SKM-1 (cell line): ENCODE measurements around the gene TP73.

Source experiments
- DNase-seq: peaks from one replicate; lab custom pipeline; 2025; ENCODE audit not compliant: unreplicated experiment; lab: John Stamatoyannopoulos, UW

The TP73 gene

DNA sequence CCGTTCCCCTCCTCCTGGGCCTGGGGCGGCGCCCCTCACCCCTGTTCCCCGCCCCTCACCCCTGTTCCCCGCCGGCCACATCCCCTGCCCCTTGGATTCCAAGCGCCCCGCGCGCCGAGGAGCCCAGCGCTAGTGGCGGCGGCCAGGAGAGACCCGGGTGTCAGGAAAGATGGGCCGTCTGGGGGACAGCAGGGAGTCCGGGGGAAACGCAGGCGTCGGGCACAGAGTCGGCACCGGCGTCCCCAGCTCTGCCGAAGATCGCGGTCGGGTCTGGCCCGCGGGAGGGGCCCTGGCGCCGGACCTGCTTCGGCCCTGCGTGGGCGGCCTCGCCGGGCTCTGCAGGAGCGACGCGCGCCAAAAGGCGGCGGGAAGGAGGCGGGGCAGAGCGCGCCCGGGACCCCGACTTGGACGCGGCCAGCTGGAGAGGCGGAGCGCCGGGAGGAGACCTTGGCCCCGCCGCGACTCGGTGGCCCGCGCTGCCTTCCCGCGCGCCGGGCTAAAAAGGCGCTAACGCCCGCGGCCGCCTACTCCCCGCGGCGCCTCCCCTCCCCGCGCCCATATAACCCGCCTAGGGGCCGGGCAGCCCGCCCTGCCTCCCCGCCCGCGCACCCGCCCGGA is at the start of gene TP73:
Gene TP73, plus strand, starts transcription at position 587 of the 618 bp plus-strand sequence. CDS start 29,850 bp downstream, outside the sequence.
- DNase-seq, result no peak

DNA sequence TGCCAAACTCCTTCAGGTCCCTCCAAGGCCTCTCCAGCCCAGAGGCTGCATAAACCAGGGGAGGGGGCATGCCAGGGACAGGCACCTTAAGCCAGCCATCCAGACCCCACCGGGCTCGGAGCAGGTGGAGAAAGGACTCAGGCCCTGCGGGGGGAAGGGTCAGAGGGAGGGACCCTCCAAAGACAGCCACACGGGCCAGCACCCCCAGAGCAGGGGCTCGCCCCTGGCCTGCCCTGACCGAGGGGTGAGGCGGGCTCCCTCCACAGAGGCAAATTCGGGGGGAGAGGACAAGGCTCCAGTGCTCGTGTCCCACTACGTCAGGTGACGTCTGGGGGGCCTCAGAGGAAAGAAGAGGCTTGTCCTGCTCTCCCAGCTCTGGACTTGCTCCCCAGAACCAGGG is 49.2 kb upstream of the TP73 start:
- no peak for DNase-seq

DNA sequence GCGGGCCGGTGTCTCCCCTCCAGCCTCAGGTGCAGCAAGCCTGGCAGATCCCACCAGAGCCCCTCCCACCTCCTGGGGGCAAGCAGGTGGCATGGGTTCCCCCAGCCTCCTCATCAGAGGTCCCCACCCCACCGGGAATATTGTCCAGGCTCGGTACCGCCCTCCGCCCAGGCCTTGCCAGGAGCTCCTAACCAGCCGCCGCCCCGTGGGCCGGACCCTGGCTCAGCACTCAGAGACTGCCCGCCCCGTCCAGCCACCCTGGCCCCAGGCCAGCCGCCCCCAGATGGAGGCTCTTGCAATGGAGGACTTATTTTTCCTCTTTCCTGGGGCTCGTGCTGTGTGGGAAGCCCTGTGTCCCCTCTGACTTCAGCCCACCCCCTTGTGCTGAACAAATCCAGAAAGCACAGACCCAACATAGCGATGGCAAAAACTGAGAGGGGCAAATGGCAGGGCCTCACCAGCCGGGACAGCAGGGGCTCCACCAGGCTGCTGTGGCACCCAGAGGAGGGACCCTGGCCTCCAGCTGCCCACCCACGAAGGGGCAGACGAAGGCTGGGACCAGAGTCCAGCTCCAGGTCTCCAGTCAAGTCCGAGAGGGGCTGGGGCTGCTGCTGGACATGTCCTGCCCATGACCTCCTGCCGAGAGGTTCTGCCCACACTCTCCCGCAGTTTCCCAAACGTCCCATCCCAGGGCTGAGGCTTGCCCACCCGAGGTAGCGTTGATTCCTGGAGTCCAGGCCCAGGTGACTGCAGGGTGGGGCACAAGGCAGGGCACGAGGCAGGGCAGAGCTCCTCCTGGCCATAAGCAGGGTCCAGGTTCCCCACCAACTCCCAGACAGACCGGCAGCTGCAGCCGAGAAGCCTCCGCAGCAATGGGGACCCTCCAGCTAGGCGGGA is 48.5 kb upstream of the TP73 start:
- DNase-seq, result no peak

DNA sequence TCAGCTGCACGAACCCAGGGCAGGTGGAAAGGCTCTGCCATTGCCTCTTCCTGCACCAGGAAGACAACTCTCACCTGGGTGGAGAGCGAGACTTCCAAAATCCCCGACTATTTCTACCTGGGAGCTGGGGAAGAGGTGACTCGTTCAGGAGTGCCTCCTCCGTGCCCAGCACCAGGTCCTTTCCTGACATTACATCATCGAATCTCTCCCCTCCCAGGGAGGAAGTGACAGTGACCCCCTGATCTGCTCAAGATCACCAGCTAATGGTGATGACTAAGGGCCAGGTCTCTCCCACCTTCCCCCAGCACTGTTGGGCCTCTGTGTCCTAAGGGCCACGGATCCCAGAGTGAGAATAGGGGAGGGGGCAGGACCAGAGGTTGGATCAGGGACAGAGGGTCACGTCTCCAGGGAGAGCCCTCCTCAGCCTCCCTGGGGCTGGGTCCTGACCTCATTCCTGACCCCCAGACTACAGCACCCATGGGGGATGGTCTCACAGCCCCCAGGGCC is 47.8 kb upstream of the TP73 start:
- DNase-seq, result no peak

DNA sequence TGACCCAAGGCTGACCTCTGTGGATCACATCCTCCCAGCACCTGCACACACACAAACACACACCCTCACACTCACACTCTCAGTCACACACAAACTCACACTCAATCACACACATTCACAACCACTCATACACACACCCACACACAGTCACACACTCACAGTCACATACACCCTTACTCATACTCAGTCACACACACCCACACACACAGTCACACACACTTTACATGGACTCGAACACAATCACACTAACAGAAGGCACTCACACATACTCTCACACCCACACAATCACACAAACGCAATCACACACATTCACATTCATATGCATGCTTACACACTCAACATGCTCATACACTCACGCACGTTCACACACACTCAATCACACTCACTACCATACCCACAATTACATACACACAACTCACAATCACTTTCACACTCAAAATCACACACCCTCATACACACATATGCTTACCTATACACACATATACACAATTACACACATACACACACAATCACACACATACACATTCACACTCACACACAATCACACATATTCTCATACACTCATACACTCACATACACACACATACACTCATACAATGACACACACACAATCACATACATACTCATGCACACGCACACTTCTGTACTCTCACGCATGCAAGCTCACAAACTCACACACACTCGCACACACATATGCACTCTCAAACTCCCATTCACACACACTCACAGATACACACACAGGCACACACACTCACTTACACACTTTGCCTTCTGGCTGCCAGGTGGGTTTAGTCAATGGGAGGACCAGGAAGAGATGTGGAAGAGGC is 47.1 kb upstream of the TP73 start:
- no peak for DNase-seq

DNA sequence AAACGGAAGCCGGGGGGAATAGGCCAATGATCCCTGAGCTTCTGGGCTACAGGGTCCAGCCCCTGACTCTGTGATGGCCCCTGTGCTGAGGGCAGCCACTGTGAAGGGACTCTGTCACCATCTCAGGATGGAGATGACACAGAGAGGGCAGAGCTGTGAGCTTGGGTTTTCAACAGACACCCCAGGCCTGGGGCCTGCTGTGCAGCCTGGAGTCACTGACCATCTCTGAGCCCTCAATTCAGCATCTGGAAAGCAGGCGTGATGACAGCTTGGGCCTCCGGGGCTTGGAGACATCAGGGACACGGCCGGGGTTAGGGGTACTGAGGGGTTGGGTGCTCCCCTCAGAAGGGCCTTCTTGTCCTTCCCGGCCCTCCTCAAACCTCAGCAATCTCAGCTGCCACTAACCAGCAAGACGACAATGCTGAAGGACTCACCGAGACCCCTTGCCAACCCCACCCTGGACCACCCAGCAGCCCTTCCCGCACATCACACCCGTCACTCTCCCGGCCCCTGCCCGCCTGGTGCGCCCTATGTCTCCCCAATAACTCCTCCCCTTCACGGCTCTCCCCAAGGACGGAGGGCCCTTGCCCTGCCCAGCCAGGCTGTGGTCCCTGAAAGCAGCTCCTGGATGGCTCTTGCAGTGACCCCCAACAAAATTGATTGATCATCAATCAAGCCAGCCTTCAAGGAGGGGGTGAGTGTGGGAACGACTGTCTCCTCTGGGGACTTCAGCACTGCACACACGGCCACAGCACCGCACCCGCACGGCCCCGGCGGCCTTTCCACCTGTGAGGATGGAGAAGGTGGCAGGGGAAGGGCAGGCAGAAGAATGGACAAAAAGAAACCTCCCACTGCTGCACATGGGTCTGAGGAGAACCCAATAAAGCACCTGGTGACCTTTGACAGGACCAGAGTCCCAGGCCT is 45.3 kb upstream of the TP73 start:
- no peak for DNase-seq

DNA sequence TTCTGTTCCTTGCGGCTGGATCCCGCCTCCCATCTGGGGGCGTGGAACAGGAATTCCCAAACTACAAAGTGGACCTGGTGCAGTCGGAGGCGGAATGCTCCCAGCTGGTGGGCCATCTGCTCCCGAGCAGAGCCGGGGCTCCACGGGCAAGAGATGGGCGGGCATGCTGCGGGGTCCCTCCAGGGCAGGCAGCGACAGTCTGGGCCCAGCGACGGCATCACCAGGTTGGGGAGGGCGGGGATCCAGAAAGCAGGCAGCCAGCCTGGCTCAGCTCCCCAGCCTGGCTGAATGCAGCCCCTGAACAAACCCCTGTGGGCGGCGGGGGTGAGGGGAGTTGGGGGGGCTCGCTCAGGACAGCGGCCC is 44.6 kb upstream of the TP73 start:
- DNase-seq, result no peak

DNA sequence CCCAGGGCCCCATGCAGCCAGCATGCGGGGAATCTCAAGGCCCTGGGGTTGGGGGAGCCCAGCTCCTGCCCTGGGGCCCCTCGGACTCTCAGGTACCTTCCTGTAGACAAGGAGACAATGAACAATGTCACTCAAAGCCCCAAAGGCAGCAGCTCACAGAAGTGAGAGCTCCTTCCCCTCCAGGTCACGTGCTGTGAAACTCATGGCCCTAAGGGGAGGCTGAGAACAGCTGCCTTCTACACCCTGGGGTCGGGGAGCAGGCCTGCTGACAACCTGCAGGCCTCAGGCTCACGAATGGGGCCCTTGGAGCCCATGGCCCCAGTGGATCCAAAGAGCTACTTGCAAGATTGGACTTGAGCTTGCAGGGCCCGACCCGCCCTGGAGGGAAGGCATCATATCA is 44.2 kb upstream of the TP73 start:
- DNase-seq, result no peak

DNA sequence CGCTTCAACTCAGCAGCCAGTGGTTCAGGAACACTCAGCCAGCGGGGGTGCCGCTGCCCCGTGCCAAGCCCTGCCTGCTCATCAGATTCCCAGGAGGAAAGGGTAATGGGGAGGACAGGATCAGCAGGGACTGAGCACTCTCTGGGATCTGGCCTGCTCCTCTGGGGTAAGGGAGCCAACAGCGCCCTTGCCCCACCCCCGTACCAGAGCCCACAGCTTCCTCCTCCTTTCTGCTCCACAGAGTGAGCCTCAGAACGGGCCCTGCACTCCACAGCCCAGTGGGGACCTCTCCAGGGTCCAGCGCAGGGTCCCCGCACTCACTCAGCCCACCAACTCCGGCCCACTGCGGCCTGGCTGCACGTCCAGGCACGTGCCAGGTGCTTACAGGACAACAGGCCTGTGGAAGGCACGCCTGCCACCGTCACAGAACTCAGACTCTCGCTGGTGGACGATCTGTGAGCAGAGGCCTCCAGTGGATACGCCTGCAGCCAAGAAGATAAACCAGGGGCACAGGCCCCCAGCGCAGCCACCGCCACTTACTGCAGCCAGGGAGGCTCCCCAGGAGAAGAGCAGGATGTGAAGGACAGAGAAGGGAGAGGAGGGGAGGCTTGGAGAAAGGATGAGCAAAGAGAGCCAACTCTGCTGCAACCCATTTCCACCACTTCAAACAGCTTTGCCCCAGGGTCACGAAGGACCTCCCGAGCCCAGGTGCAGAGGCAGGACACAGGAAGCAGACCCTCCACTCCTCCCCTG is 43.1 kb upstream of the TP73 start:
- no peak for DNase-seq

DNA sequence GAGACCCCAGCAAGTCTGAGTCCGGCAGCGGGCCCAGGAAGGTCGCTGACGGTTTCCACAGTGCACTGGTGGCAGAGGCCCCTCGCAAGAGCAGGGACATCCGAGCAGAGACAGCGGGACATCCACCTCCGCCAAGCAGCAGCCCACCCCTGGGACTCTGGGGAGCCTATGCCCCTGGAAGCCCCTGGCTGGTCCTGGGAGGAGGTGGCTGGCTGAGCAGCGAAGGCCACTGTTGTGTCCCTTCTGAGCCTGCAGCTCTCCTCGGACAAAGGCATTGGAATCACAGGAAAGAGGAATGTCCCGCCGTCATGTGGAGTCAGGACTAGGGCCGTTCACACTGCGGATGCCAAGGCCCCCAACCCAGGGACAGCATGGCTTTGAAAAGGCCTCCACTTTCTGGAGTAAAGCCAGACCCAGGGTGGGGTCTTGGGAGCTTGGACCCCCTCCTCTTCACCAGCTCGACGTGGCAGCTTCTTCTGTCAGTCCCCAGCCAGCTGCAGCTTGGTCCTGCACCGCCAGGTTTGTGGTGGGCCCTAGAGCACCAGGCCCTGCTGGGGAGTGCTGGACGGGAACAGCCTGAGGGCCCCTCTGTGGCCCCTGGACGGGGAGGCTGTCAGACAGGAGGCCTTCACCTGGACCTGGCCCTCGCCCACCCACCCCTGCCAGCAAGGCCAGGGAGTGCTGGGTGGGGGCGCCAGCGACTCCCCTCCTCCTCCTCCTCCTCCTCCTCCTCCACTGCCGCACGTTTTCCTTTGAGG is 42.4 kb upstream of the TP73 start:
- DNase-seq, result no peak

DNA sequence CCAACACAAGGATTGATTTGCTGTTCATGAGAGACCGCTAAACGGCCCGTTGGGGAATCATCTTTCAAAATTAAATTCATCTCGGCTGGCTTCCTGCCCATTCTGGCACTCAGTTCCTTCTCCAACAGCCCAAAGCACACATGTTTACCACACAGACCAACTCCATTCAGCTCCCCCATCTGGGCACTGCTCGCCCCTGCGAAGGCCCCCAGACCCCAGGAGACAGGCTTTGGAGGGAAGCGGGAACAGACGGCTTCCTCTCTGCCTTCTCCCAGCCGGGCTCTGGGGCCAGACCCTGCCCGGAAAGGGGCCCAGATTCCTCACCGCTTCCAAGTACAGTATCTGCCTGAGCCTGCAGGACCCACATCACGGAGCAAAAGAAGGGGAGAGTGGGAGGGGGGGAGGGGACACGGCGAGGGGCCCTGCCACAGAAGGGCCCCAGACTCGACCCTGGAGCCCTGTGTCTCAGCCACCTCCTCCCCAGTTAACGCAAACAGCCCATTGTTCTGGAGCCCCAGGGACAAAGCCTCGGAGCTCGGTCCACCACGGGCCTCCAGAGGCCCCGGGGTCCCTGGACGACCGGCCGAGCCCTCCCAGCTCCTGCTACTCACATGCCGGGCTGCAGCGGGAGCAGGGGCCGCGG is 41.7 kb upstream of the TP73 start:
- no peak for DNase-seq

DNA sequence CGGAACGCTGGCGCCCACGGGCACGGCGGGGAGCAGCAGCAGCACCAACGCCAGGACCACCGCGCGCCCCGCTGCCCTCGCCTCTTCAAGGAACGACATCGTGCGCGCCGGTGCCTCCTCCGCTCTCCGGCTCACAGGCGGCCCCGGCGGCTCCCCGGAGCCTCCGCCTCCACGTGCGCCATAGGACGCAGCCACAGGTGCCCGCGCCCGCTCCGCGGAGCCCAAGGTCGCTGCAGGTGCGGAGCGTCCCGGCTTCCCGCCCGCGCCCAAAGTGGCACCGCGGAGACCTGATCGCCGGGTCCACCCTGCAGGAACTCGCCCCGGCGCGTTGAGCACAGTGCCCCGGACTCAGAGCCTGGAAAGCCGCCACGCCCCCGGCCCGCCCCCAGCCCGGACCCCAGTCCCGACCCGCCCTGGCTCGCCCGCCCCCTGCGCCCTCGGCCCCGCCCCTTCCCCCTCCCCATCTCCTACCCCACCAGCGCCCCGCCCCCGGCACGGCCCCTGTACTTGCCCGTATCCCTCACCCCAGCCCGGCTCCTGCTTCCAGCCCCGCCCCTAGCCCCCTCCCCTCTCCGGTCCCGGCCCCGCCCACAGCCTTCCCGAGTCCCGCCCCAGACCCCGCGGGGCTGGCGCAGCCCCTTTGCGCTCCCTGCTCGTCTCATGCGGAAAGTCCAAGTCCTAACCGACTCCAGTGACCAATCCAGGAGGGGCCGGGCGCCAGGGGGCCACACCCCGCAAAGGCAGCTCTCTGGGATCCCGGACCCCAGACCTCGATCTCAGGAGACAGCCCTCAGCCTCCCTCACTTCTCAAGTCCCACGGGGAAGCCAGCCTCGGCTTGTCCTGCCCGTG is 40.9 kb upstream of the TP73 start, which contains the start of gene MEGF6:
Gene MEGF6, minus strand, starts transcription at position 339 of the 850 bp plus-strand sequence. Its CDS starts 240 bp downstream, at position 99.
- no peak for DNase-seq

DNA sequence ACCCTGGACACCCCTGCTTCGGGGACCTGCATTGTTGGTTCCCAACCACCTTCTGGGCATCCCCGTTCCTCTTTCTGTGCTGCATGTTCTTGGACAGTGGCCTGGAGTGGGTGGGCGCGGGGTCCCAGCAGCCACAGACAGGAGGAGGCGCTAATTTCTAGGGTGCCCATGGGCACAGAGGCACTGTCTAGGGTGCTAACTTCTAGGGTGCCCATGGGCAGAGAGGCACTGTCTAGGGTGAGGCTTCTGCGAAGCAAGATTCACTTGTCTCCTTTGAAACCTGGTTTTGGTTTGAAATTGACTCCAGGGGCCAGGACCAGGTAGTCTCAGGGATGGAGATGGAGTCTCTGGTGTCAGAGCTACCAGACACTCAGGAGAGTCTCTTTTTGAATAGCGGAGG is 40.2 kb upstream of the TP73 start:
- no peak for DNase-seq

DNA sequence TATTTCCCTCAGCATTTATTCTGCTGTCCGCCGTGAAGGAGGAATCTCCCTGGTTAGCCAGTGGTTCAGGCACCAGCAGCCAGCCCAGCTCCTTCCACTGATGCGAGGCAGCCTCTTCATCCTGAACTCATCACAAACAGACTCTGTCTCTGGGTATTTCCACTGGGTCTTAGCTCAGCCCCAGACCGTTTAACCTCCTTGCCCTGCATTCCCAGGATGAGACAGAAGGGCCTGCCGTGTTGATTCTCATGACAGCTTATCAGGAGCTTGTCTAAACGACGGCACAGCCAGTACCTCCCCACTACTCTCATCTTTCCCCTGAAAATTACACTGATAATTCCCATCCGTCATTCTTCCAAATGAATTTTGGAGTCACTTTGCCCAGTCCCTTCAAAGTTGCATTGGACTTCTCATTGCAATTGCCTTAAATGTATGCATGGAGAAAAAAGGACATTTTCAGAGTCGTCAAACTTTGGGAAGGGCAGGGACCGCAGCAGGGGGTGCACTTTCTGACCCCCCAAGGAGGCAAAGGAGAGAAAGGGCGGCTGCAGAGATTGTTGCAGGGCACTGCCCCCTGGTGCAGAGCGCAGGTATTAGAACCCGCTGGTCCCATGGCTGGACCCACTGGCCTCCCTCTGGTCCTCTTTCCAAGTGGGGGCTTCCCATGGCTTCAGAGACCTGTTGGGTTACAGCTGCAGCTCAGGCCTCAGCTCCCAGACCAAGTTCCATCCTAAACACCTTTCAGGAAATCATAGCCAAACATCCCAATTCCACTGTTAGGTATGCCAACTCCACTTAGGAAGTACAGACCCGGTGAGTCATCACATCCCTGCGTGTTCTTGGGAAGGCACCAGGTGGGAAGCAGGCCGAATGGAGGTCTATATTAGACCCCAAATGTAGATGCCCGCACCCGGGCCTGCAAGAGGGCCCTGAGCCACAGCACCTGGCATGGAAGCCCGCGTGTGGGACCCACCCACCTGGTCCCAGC is 37.3 kb upstream of the TP73 start:
- DNase-seq, result no peak

DNA sequence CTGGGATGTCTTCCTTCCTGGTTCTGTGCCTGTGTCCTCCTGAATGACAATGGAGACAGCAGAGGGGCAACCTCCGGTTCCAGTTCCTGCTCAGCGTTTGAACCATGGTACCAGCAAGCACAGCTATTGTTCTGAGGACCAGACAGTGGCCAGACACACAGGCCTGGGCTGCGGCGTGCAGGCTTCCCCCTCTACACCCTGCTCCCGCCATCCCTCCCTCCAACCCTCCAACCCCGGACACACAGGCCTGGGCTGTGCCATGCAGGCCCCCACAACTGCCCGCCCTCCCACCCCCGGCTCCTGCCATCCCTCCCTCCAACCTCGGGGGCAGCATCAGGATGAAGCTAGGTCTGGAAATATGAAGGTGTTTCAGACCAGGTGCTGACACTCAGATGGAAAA is 35.5 kb upstream of the TP73 start:
- no peak for DNase-seq

DNA sequence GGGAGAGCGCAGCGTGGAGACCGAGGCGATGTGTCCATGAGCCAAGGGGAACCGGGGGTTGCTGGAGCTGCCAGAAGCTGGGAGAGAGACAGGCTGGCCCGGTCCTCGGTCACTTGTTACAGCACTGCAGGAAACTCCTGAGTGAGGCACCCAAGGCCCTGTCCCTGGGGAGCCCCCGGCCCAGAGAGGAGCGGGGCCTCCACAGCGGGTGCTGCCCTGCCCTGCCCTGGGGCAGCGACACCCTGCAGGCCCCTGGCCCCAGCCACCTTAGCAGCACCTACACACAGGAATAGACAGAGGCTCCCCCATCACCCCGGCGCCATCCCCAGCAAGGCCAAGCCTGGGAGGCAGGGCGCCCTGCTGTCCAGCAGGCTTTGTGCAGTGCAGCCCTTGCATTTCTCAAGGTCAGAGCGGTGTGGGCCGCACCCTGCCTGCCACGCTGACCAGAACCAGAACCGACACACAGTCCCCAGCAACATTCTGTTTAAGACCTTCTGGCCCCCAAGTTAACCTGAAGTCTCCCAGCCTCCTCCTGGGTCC is 34.4 kb upstream of the TP73 start:
- DNase-seq, result no peak
